Psoas muscle (tissue), 8 donors: ENCODE measurements around the gene CXCL16. TPM values are rescaled to one million over a fixed set of nuclear protein-coding genes. Genes with fewer than 3 reads are reported as not detected.

Experiments used
- ATAC-seq, 4 donors: fragments of 200-7000 bp; cut with Tn5 transposase; one replicate each; pipeline ENCODE4 v1.9.1; 2020; ENCODE audit warnings: moderate library complexity in 3 of 4, mild to moderate bottlenecking in 2 of 4
- DNase-seq, 2 donors: peaks; one replicate each; pipeline ENCODE4 v3.0.0-alpha.2; 2020
- H3K27ac ChIP-seq: fragments of 200-600 bp; one replicate; pipeline ENCODE4 v1.8.0; 2022
- H3K27me3 ChIP-seq, 3 donors: fragments of 200-600 bp in 1 of 3; one replicate each; pipeline versions ENCODE4 v1.6.1 to v1.8.0; 2013 to 2022; ENCODE audit warnings: low read length in 2 of 3, mild to moderate bottlenecking in 2 of 3, moderate library complexity in 1 of 3; ENCODE audit not compliant: insufficient read depth in 3 of 3
- H3K36me3 ChIP-seq, 2 donors: fragments of 200-600 bp in 1 of 2; one replicate each; pipeline versions ENCODE4 v1.6.1 to v1.8.0; 2013 to 2022; ENCODE audit warnings: low read depth in 1 of 2, mild to moderate bottlenecking in 1 of 2, moderate library complexity in 1 of 2; ENCODE audit not compliant: insufficient read depth in 1 of 2
- H3K4me1 ChIP-seq: fragments of 200-600 bp; one replicate; pipeline ENCODE4 v1.8.0; 2022
- H3K4me3 ChIP-seq: fragments of 200-600 bp; one replicate; pipeline ENCODE4 v1.8.0; 2022; ENCODE audit warnings: mild to moderate bottlenecking
- H3K9me3 ChIP-seq: fragments of 200-600 bp; one replicate; pipeline ENCODE4 v1.8.0; 2022
- WGBS, 3 donors: extraction: QIAGEN DNeasy Blood & Tissue Kit; methylation state at CpG; one replicate each; pipeline versions ENCODE4 v1.1.6 to v1.1.7; 2013; 5-methylcytosine and 5-hydroxymethylcytosine counted together
- intact Hi-C, 2 donors: fragments of 100-400 bp; cut with DNase I; formaldehyde crosslinking; loops; one replicate each; pipeline versions ENCODE4 v1.11.0 to v1.14.2; 2022
- polyA plus RNA-seq, 3 donors: library from polyadenylated mRNA; stranded (reverse); fragments of 200-250 nt; gene quantifications; one replicate each; pipeline ENCODE4 v1.2.3, GENCODE V29; 2013
- total RNA-seq, 4 donors: library from RNA; stranded (reverse); fragmentation: NEBNext Ultra II Directional in 2 of 4; extraction: Animal tissue kit (Norgen Biotek cat#: 25700) in 2 of 4; gene quantifications; one replicate each; pipeline versions ENCODE4 v1.2.1 to v1.2.4, GENCODE V29; 2021 to 2023
- TF ChIP-seq, protein P1 (sequence below): fragments of 200-600 bp; IDR thresholded peaks from one replicate; pipeline ENCODE4 v1.8.0; 2022; ENCODE audit warnings: antibody characterized with exemption
- donor health status: healthy with polysubstance abuse.
- donor health status: DM: no; HTN: no; CAD: no; lungs with moderate emphysema.
- donor health status: Bipolar disorder and iron deficiency.
- donor health status: healthy.
- donor health status: DM: yes; HTN: yes; CAD: no.
- donor health status: DM: no; HTN: no; CAD: no.
- donor health status: DM: no; HTN: no; CAD: no.
- donor health status: DM: yes; HTN: yes; CAD: no.

The CXCL16 gene
- total and polyA plus RNA-seq, 7 donors, result 0.45 to 5.4 (median 1.7) TPM

DNA sequence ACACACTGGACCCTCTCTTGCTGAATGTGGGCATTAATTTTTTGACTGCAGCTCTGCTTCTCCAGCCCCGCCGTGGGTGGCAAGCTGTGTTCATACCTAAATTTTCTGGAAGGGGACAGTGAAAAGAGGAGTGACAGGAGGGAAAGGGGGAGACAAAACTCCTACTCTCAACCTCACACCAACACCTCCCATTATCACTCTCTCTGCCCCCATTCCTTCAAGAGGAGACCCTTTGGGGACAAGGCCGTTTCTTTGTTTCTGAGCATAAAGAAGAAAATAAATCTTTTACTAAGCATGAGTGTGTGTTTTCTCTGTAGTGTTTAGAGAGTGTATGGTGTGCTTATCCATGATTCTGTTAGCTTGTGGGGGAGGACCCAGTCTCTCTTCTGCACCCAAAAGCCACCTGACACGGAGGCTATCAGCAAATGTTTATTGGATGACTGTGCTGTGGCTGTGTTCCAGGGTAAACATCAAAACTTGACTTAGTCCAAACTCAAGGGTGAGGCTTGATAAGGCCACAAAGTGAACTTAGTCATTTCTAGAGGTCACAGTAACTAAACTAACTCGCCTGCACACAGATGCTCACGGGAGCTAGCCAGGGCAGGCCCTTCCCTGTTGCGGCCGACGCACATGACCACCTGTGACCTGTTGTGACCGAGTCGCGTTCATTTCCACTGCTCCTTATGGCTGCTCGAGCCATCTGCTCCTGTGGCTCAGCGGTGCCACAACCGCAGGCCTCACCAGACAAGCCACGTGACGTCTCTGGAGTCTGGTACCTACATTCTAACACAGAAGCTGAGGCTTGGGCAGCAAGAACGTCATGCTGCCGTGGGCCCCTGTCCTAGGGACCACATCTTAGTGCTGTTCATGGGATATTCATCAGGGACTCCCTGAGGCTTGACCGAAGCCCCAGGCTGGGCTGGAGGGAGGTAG, 18.3 kb downstream of the CXCL16 start:
- Histone ChIP-seq H3K4me3 (no peak overlapping the region), H3K9me3 (no peaks in the 10 kb centered on the region), H3K27me3 (no peaks in the 10 kb centered on the region), H3K27ac (no peak overlapping the region), H3K4me1 (no peaks in the 10 kb centered on the region), H3K36me3 (peaks cover 0 to 10% of the 10 kb centered on the region in 2 donors)
- TF ChIP-seq, protein P1, sequence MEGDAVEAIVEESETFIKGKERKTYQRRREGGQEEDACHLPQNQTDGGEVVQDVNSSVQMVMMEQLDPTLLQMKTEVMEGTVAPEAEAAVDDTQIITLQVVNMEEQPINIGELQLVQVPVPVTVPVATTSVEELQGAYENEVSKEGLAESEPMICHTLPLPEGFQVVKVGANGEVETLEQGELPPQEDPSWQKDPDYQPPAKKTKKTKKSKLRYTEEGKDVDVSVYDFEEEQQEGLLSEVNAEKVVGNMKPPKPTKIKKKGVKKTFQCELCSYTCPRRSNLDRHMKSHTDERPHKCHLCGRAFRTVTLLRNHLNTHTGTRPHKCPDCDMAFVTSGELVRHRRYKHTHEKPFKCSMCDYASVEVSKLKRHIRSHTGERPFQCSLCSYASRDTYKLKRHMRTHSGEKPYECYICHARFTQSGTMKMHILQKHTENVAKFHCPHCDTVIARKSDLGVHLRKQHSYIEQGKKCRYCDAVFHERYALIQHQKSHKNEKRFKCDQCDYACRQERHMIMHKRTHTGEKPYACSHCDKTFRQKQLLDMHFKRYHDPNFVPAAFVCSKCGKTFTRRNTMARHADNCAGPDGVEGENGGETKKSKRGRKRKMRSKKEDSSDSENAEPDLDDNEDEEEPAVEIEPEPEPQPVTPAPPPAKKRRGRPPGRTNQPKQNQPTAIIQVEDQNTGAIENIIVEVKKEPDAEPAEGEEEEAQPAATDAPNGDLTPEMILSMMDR, result no peak
- intact Hi-C loops, result no loop called here
- ATAC-seq (no peak), DNase-seq (no peak)
- WGBS, 3 donors, result 71 to 86% (median 73%) methylated on average over 20 of the region's 20 CpGs

DNA sequence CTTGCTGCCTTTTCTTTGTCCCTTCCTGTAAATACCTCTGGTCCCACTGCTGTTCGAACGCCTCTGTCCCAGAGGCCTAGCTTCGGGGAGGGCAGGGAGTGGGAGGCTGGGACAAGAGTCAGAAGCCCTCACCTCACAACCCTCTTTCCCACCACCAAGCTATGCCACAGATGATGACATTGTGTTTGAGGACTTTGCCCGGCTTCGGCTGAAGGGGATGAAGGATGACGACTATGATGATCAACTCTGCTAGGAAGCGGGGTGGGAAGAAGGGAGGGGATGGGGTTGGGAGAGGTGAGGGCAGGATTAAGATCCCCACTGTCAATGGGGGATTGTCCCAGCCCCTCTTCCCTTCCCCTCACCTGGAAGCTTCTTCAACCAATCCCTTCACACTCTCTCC, 18.9 kb downstream of the CXCL16 start:
- TF ChIP-seq, protein P1, result no peak
- no peak for ATAC-seq
- H3K4me1 ChIP-seq, result no peaks in the 10 kb centered on the region
- H3K9me3 ChIP-seq, result no peaks in the 10 kb centered on the region
- intact Hi-C loops, result no loop called here
- H3K27ac ChIP-seq, result no peak overlapping the region
- H3K36me3 ChIP-seq, result peaks cover 0 to 10% of the 10 kb centered on the region in 2 donors
- H3K27me3 ChIP-seq, result no peaks in the 10 kb centered on the region
- DNase-seq, result no peak
- WGBS, 3 donors, result 87 to 93% (median 90%) methylated on average over 7 of the region's 7 CpGs
- H3K4me3 ChIP-seq, result no peak overlapping the region

DNA sequence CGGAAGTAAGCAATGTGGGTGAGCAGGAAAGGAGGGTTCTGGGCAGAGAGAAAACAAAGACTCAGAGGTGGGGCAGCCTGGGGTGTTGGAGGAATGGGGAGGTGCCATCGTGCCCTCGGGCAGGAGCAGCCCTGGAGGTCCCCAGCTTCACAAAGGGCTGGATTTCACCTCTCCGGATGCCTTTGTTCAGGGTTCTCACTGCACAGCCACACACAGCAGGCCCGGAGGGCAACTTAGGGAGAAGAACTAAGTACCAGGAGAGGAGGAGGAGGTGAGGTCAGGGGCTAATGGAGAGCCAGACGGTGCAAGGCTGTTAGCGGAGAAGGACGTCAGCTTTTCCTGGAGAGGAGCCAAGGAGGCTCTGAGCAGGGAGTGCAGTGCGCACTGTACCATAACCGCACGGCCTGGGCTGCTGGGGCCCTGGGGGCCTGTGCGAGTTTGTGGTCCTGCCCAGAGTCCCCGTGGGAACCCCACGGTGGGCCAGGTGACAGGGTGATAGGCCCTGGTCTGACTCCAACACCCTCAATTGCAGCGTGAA, 20.0 kb downstream of the CXCL16 start:
- WGBS, 3 donors, result 62 to 72% (median 68%) methylated on average over 15 of the region's 15 CpGs
- Histone ChIP-seq H3K4me3 (no peak overlapping the region), H3K9me3 (no peaks in the 10 kb centered on the region), H3K27ac (no peak overlapping the region), H3K4me1 (no peaks in the 10 kb centered on the region), H3K36me3 (peaks cover 0 to 10% of the 10 kb centered on the region in 2 donors), H3K27me3 (no peaks in the 10 kb centered on the region)
- intact Hi-C loops, result no loop called here
- ATAC-seq (peak in 2 of 4 donors; percentile 31 to 49), DNase-seq (no peak)
- TF ChIP-seq, protein P1, result no peak

DNA sequence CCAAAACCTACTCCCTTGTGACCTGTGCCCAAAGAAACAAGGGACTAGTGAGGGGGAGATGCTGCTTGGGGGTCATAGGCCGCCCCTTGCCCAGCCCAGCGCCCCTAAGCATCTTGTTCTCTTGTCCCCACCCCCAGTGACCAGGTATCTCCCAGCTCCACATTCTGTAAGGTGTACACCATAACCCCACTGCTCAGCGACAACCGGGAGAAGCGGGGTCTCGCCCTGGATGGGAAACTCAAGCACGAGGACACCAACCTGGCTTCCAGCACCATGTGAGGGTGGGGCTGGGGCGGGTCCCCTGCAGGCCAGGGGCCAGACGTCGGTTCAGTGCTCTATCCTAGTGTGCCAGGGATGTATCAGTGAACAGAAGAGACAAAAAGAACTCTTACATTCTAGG, 20.6 kb downstream of the CXCL16 start:
- 79 to 84% (median 80%) methylated on average over 10 of the region's 10 CpGs for WGBS, 3 donors
- H3K4me3 ChIP-seq, result no peak overlapping the region
- TF ChIP-seq, protein P1, result no peak
- H3K27ac ChIP-seq, result no peak overlapping the region
- no peak for ATAC-seq
- no peaks in the 10 kb centered on the region for H3K4me1 ChIP-seq
- intact Hi-C loops, result no loop called here
- H3K27me3 ChIP-seq, result no peaks in the 10 kb centered on the region
- H3K9me3 ChIP-seq, result no peaks in the 10 kb centered on the region
- peaks cover 0 to 10% of the 10 kb centered on the region in 2 donors for H3K36me3 ChIP-seq
- no peak for DNase-seq
